HG02642 (cell line): Measurements from ENCODE around the gene MYO1E.

Experiments
- ATAC-seq: cut with Tn5 transposase; IDR thresholded peaks from one replicate; pipeline ENCODE4 v1.9.1; 2021; ENCODE audit warnings: mild to moderate bottlenecking; ENCODE audit not compliant: unreplicated experiment, poor library complexity

MYO1E gene

GRCh38 chr15:59206623-59207183 lies 166.0 kb downstream of the MYO1E start, which contains the start of gene LDHAL6B:
LDHAL6B (plus strand) TSS chr15:59206843; CDS start chr15:59206941, 98 bp downstream.
- ATAC-seq: no peak

- ATAC-seq: no peak
These were observed 166.6 kb downstream of the MYO1E start for GRCh38 chr15:59205839-59206622.

GRCh38 chr15:59203657-59204056 lies 169.0 kb downstream of the MYO1E start:
- ATAC-seq: no peak

- no peak for ATAC-seq
These were observed 169.7 kb downstream of the MYO1E start for GRCh38 chr15:59203008-59203407.

GRCh38 chr15:59200560-59200959 lies 172.1 kb downstream of the MYO1E start:
- ATAC-seq: no peak

- ATAC-seq: no peak
These were observed 172.8 kb downstream of the MYO1E start for GRCh38 chr15:59199626-59200465.

GRCh38 chr15:59197454-59197853 lies 175.2 kb downstream of the MYO1E start:
- ATAC-seq: no peak

GRCh38 chr15:59196416-59196815 lies 176.3 kb downstream of the MYO1E start:
- no peak for ATAC-seq

- no peak for ATAC-seq
These were observed 177.9 kb downstream of the MYO1E start for GRCh38 chr15:59194639-59195325.

GRCh38 chr15:59191855-59192237 lies 180.8 kb downstream of the MYO1E start:
- no peak for ATAC-seq

GRCh38 chr15:59190291-59190690 lies 182.4 kb downstream of the MYO1E start:
- ATAC-seq: no peak

GRCh38 chr15:59189241-59189640 lies 183.4 kb downstream of the MYO1E start:
- ATAC-seq: no peak

GRCh38 chr15:59186501-59186900 lies 186.2 kb downstream of the MYO1E start:
- no peak for ATAC-seq

- ATAC-seq: no peak
These were observed 186.9 kb downstream of the MYO1E start for GRCh38 chr15:59185725-59186124.

- no peak for ATAC-seq
These were observed 191.6 kb downstream of the MYO1E start for GRCh38 chr15:59180945-59181600.

- no peak for ATAC-seq
These were observed 193.0 kb downstream of the MYO1E start for GRCh38 chr15:59179717-59180116.

GRCh38 chr15:59178151-59178695 lies 194.4 kb downstream of the MYO1E start:
- no peak for ATAC-seq

GRCh38 chr15:59177317-59177660 lies 195.4 kb downstream of the MYO1E start:
- no peak for ATAC-seq

- no peak for ATAC-seq
These were observed 195.9 kb downstream of the MYO1E start for GRCh38 chr15:59176653-59177316.
